ENCODE data around the gene PPAN.

DNA sequence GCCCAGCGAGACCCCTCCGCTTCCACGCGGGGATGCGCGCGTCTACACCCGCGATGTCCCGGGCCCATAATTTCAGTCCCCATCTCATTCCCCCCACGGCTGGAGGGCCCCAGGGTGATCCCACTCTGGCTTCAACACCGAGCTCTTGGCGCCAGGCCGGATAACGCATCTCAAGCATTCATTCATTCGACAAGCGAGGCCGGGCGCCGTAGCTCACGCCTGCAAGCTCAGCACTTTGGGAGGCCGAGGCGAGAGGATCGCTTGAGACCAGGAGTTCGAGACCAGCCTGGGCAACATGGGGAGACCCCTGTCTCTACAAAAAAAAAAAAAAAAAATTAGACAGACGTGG is 9.6 kb upstream of the PPAN start:
- TF ChIP-seq POLR2A (IDR thresholded peaks at IDR 0.05; ENCODE audit: low read depth, low read length) (no peak), TAF1 (IDR thresholded peaks at IDR 0.05; ENCODE audit: borderline replicate concordance, low read depth, low read length) (no peak)

Measured in GM12892 (cell line).